HepG2 (cell line): ENCODE measurements around the gene CCDC144A. TPM values are rescaled to one million over a fixed set of nuclear protein-coding genes. Genes with fewer than 3 reads are reported as not detected.

ENCODE experiments used
- ATAC-seq: fragments of 200-7000 bp; cut with Tn5 transposase; 3 replicates; pipeline ENCODE4 v1.9.1; 2020; ENCODE audit warnings: mild to moderate bottlenecking, moderate library complexity
- BruUV-seq: library from RNA; stranded (reverse); fragments of 400-500 nt; replicated peaks from 2 replicates; lab custom pipeline; 2021; lab: Mats Ljungman, UMichigan
- CTCF ChIA-PET: fragments of 300-600 bp; formaldehyde crosslinking; extraction: SDS; loops from one replicate; lab custom pipeline; 2021; ENCODE audit warnings: low total read pairs, inconsistent platforms, low intra/inter-chr PET ratio; lab: Yijun Ruan, JAX
- POLR2A ChIA-PET: fragments of 350-600 bp; sonication (Branson Sonifier 250); formaldehyde crosslinking; loops from one replicate; lab custom pipeline; 2020; ENCODE audit warnings: antibody characterized with exemption, inconsistent platforms; lab: Yijun Ruan, JAX
- DNase-seq: peaks from one replicate; pipeline ENCODE4 v3.0.0-alpha.2; 2015; ENCODE audit warnings: low spot score
- FAIRE-seq: peaks from 3 replicates; lab custom pipeline; 2011; peaks lifted over from hg19 to GRCh38; lab: Jason Lieb, UNC
- H2AFZ ChIP-seq: one replicate; pipeline ENCODE4 v1.6.1; 2011; ENCODE audit warnings: low read length, inconsistent platforms
- H3K27ac ChIP-seq: fragments of 300-600 bp; 3 replicates; pipeline ENCODE4 v1.8.0; 2011; ENCODE audit warnings: mixed run types, mild to moderate bottlenecking, mixed read lengths, low read length, inconsistent platforms; ENCODE audit not compliant: insufficient read depth; ENCODE audit errors: extremely low read length
- H3K27me3 ChIP-seq, 2 experiments: fragments of 200-600 bp in 1 of 2; 2 replicates in 1 of 2; 3 replicates in 1 of 2; pipeline versions ENCODE4 v1.6.0 to v1.8.0; 2011; ENCODE audit warnings: low read length in 2 of 2, mild to moderate bottlenecking in 2 of 2, moderate library complexity in 2 of 2, inconsistent platforms in 1 of 2; ENCODE audit not compliant: insufficient read depth in 2 of 2, control insufficient read depth in 1 of 2
- H3K36me3 ChIP-seq, 2 experiments: fragments of 200-600 bp in 1 of 2; replicated peaks in 1 of 2; 2 replicates in 1 of 2; 3 replicates in 1 of 2; pipeline versions ENCODE4 v1.5.1 to v1.8.0; 2011; ENCODE audit warnings: low read length in 2 of 2, inconsistent platforms in 1 of 2; ENCODE audit not compliant: insufficient read depth in 2 of 2, control insufficient read depth in 1 of 2
- H3K4me1 ChIP-seq: 2 replicates; pipeline ENCODE4 v1.5.1; 2012; ENCODE audit warnings: low read length, inconsistent platforms; ENCODE audit not compliant: insufficient read depth
- H3K4me2 ChIP-seq: 2 replicates; pipeline ENCODE4 v1.6.0; 2011; ENCODE audit warnings: low read depth, low read length, inconsistent platforms
- H3K4me3 ChIP-seq, 3 experiments: fragments of 200-600 bp in 1 of 3; sonication (generic), shearing (Covaris generic) in 1 of 3; replicated peaks in 1 of 3; 2 replicates each; pipeline ENCODE4 v1.5.1; 2011 to 2016; ENCODE audit warnings: low read length in 3 of 3, inconsistent platforms in 2 of 3, low read depth in 2 of 3, mild to moderate bottlenecking in 2 of 3, control low read depth in 1 of 3, mixed read lengths in 1 of 3; ENCODE audit not compliant: insufficient read depth in 1 of 3
- H3K79me2 ChIP-seq: one replicate; pipeline ENCODE4 v1.6.1; 2011; ENCODE audit warnings: low read length, inconsistent platforms; ENCODE audit not compliant: insufficient read depth
- H3K9ac ChIP-seq: 2 replicates; pipeline ENCODE4 v1.6.0; 2011; ENCODE audit warnings: mild to moderate bottlenecking, low read depth, low read length, inconsistent platforms; ENCODE audit not compliant: insufficient read depth
- H3K9me3 ChIP-seq: 2 replicates; pipeline ENCODE4 v1.5.1; 2012; ENCODE audit warnings: mild to moderate bottlenecking, low read length
- H4K20me1 ChIP-seq: 2 replicates; pipeline ENCODE4 v1.6.0; 2011; ENCODE audit warnings: inconsistent platforms, mild to moderate bottlenecking, low read length, moderate library complexity; ENCODE audit not compliant: insufficient read depth
- ASH2L ChIP-seq: fragments of 300-600, 200-600 bp; sonication (generic); IDR thresholded peaks from 2 replicates; pipeline ENCODE4 v1.7.0; 2017; ENCODE audit warnings: low read depth, mild to moderate bottlenecking, moderate library complexity, mixed read lengths, low read length; ENCODE audit not compliant: insufficient read length
- ATF7 ChIP-seq, 2 experiments: fragments of 450-650 bp in 1 of 2; sonication (generic) in 1 of 2; formaldehyde crosslinking in 1 of 2; IDR thresholded peaks; 2 replicates each; pipeline versions ENCODE4 v1.4.0 to v1.6.1; 2016 to 2020; ENCODE audit warnings: antibody characterized with exemption in 1 of 2, mild to moderate bottlenecking in 1 of 2, missing genetic modification reagents in 1 of 2
- CEBPG ChIP-seq: IDR thresholded peaks from 2 replicates; pipeline ENCODE4 v1.6.1; 2016
- CREB1 ChIP-seq, 2 experiments: fragments of 450-650 bp in 1 of 2; IDR thresholded peaks; 2 replicates each; pipeline ENCODE4 v1.6.1; 2016 to 2017; ENCODE audit warnings: control low read depth in 1 of 2, mild to moderate bottlenecking in 1 of 2, missing compliant biosample characterization in 1 of 2, missing genetic modification characterization in 1 of 2
- ISX ChIP-seq: sonication (generic); formaldehyde crosslinking; conservative IDR thresholded peaks from 2 replicates; pipeline ENCODE4 v1.5.0; 2020; ENCODE audit warnings: missing genetic modification reagents
- POLR2A ChIP-seq, 2 experiments: IDR thresholded peaks; 2 replicates each; pipeline ENCODE4 v1.6.1; 2011; ENCODE audit warnings: low read depth in 2 of 2, low read length in 2 of 2, mild to moderate bottlenecking in 1 of 2, moderate library complexity in 1 of 2; ENCODE audit not compliant: insufficient read depth in 1 of 2
- RXRB ChIP-seq: IDR thresholded peaks from 2 replicates; pipeline ENCODE4 v1.6.1; 2016; ENCODE audit warnings: borderline replicate concordance, missing genetic modification reagents, missing compliant biosample characterization
- SMC3 ChIP-seq: IDR thresholded peaks from 2 replicates; pipeline ENCODE4 v1.6.1; 2011; ENCODE audit warnings: low read length, improper control_type of control experiment
- ZFP36L2 ChIP-seq: sonication (generic); formaldehyde crosslinking; IDR thresholded peaks from 2 replicates; pipeline ENCODE4 v1.4.0; 2020; ENCODE audit warnings: missing genetic modification reagents
- WGBS: methylation state at CpG from one replicate; pipeline ENCODE4 v1.1.6; 2017; ENCODE audit warnings: low lambda C conversion rate; 5-methylcytosine and 5-hydroxymethylcytosine counted together
- in situ Hi-C: cut with HindIII; loops from 2 replicates; pipeline ENCODE4 v1.10.0; 2017; ENCODE audit warnings: low pct_unique_long_range_greater_than_20kb; ENCODE audit not compliant: extremely low pct_ligation_motif_present
- intact Hi-C: fragments of 100-400 bp; cut with micrococcal nuclease; formaldehyde crosslinking; loops from one replicate; pipeline ENCODE4 v1.10.0; 2022; ENCODE audit not compliant: unreplicated experiment
- polyA plus RNA-seq, 8 experiments: library from polyadenylated mRNA; depleted of rRNA in 3 of 8; stranded (reverse) in 7 of 8; unstranded in 1 of 8; fragments of >200 nt; fragmentation: Illumina TruSeq in 4 of 8; extraction: Trizol in 4 of 8; gene quantifications; 2 replicates each; pipeline versions ENCODE4 v1.2.1 to v1.2.3, GENCODE V29; 2011 to 2016; ENCODE audit warnings: low read depth in 4 of 8, missing spikeins in 1 of 8, mixed read lengths in 1 of 8; ENCODE audit not compliant: insufficient read depth in 1 of 8
- total RNA-seq, 5 experiments: library from RNA; depleted of rRNA; stranded (reverse); fragments of >200 nt; fragmentation: Illumina TruSeq; extraction: Trizol; gene quantifications; 2 replicates each; pipeline ENCODE4 v1.2.3, GENCODE V29; 2016; ENCODE audit warnings: low read depth in 1 of 5
- TF ChIP-seq, protein P1 (sequence below): IDR thresholded peaks from 2 replicates; pipeline ENCODE4 v1.6.1; 2016; ENCODE audit warnings: low read depth, borderline replicate concordance

CCDC144A gene
- total and polyA plus RNA-seq, 2 of the 13 experiments (the other 11 are each of a cell fraction or from before 2014, with no cell fraction given), result 0.09 TPM; not detected in 1

DNA sequence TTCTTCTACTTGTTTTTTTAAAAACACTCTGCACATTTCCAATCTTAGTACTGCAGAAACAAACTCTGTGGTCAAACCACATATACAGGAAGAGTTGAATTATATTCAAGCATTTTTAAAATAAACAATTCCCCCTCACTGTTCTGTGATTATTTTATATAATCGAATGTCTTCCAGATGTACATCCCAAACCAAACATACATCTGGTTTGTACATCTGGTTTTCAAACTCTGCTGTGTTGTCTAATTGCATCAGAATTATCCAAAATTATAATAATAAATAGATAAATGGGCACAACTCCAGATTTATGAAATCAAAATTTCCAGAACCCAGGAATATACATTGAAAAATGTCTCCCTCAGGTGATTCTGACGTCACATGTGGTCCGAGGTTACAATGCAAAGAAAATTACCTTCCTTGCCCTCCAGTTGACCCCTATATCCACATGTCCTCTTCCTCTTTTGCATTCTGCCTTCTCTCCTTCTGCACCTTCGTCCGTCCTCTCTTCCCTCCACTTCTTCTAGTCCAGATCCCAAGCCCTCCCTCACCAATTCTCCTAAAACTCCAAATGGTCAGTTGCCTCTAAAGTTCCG lies 13.3 kb upstream of the CCDC144A start:
- no TSS peak for BruUV-seq
- Histone ChIP-seq H3K4me1 (no peaks in the 10 kb centered on the region), H3K9me3 (no peaks in the 10 kb centered on the region), H2AFZ (no peak overlapping the region), H3K79me2 (no peaks in the 10 kb centered on the region), H3K4me3 (no peak overlapping the region), H3K27me3 (peaks cover 0 to 5% of the 10 kb centered on the region in 2 experiments; a peak in 2 of 5 replicates), H3K4me2 (no peak overlapping the region), H3K9ac (no peak overlapping the region), H3K36me3 (no peaks in the 10 kb centered on the region), H3K27ac (no peak overlapping the region), H4K20me1 (no peaks in the 10 kb centered on the region)
- TF ChIP-seq ZFP36L2 (no peak), SMC3 (no peak), CEBPG (CRISPR knock-in tag) (no peak), ASH2L (no peak), CREB1 (IDR thresholded peaks at IDR 0.05) (peak; percentile 89), CREB1 (CRISPR knock-in tag; IDR thresholded peaks at IDR 0.05) (no peak), ATF7 (IDR thresholded peaks at IDR 0.05) (peak; percentile 34; the same call in 1 of the 2 replicates), ATF7 (CRISPR knock-in tag; IDR thresholded peaks at IDR 0.05) (no peak), RXRB (CRISPR knock-in tag) (no peak), POLR2A (IDR thresholded peaks at IDR 0.05; ENCODE audit: insufficient read depth in 1 of 2, low read depth in 2 of 2, low read length in 2 of 2) (no peak), ISX (CRISPR knock-in tag) (no peak)
- TF ChIP-seq, protein P1, sequence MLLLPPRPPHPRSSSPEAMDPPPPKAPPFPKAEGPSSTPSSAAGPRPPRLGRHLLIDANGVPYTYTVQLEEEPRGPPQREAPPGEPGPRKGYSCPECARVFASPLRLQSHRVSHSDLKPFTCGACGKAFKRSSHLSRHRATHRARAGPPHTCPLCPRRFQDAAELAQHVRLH (CRISPR knock-in tag), result no peak
- ATAC-seq (no peak), FAIRE-seq (no peak), DNase-seq (no peak)
- CTCF ChIA-PET, result no interaction called here
- in situ Hi-C loops, result no loop called here
- WGBS, result 18% methylated on average over 6 of the region's 6 CpGs
- intact Hi-C loops, result no loop called here
- POLR2A ChIA-PET, result no interaction called here
